DOHH2 (cell line): ENCODE results near the gene SLC9C2.

Experiments
- EZH2phosphoT487 ChIP-seq: fragments of 200-600 bp; sonication (generic); IDR thresholded peaks from 2 replicates; pipeline ENCODE4 v1.6.1; 2017; ENCODE audit warnings: borderline replicate concordance, mild to moderate bottlenecking, antibody characterized with exemption, low read length, moderate library complexity, mixed read lengths
- TF ChIP-seq, protein P1 (sequence below): fragments of 200-600 bp; sonication (generic); IDR thresholded peaks from one replicate; pipeline ENCODE4 v1.5.1; 2014; ENCODE audit warnings: antibody characterized with exemption, mild to moderate bottlenecking, low read depth, low read length; ENCODE audit not compliant: poor library complexity, severe bottlenecking

- TF ChIP-seq, protein P1, sequence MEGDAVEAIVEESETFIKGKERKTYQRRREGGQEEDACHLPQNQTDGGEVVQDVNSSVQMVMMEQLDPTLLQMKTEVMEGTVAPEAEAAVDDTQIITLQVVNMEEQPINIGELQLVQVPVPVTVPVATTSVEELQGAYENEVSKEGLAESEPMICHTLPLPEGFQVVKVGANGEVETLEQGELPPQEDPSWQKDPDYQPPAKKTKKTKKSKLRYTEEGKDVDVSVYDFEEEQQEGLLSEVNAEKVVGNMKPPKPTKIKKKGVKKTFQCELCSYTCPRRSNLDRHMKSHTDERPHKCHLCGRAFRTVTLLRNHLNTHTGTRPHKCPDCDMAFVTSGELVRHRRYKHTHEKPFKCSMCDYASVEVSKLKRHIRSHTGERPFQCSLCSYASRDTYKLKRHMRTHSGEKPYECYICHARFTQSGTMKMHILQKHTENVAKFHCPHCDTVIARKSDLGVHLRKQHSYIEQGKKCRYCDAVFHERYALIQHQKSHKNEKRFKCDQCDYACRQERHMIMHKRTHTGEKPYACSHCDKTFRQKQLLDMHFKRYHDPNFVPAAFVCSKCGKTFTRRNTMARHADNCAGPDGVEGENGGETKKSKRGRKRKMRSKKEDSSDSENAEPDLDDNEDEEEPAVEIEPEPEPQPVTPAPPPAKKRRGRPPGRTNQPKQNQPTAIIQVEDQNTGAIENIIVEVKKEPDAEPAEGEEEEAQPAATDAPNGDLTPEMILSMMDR, result no peak
- TF ChIP-seq EZH2phosphoT487, result no peak
Observed at GRCh38 chr1:173603056-173603591, at the start of gene SLC9C2.
